C4-2B (cell line): Measurements from ENCODE around the gene KCNJ6.
"Not testable (repeated sequence)": the region's sequence is repeated elsewhere in the genome, so short reads cannot be mapped to it uniquely, and the experiment has no call there.

Source experiments
- H3K27ac ChIP-seq: fragments of 450-650 bp; 2 replicates; pipeline ENCODE4 v1.5.1; 2017
- ZFX ChIP-seq: fragments of 450-650 bp; IDR thresholded peaks from 2 replicates; pipeline ENCODE4 v1.6.1; 2017
- TF ChIP-seq, protein P1 (sequence below): fragments of 450-650 bp; conservative IDR thresholded peaks from 2 replicates; pipeline ENCODE4 v1.5.1; 2017; ENCODE audit warnings: mild to moderate bottlenecking

Gene KCNJ6

DNA sequence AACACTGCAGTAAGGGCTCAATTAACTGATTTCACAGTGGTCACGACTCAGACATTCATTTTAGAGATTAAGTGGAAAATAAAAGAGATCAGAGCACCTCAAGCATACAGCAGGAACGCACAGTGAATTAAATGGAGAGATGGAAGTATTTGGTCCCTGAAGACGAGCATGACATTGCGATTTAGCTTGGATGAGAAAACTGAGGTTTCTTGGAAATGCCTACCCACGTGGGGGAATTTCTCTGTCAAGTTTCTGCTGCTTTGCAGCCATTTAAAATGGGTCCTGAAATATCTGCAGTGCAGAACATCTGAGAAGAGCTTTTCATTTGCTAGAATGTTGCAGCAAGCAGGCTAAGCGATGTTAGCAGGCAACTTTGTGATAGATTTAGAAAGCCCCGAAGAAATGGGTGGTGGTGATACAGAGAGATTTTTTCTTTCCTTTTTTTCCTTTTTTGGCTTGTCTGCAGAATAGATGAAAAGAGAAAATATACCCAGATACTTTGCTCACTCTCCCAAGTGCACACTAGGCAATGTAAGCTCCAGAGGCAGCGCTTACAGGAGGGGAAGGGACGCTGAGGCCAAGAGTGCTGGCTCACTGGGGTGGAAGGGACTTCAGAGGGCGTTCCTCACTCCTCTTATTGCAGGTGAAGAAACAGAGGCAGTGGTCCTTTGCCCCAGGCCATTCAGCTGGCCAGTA, 258.0 kb downstream of the KCNJ6 start:
- H3K27ac ChIP-seq, result peak overlapping the region; percentile 64
- TF ChIP-seq ZFX, result no peak
- TF ChIP-seq, protein P1, sequence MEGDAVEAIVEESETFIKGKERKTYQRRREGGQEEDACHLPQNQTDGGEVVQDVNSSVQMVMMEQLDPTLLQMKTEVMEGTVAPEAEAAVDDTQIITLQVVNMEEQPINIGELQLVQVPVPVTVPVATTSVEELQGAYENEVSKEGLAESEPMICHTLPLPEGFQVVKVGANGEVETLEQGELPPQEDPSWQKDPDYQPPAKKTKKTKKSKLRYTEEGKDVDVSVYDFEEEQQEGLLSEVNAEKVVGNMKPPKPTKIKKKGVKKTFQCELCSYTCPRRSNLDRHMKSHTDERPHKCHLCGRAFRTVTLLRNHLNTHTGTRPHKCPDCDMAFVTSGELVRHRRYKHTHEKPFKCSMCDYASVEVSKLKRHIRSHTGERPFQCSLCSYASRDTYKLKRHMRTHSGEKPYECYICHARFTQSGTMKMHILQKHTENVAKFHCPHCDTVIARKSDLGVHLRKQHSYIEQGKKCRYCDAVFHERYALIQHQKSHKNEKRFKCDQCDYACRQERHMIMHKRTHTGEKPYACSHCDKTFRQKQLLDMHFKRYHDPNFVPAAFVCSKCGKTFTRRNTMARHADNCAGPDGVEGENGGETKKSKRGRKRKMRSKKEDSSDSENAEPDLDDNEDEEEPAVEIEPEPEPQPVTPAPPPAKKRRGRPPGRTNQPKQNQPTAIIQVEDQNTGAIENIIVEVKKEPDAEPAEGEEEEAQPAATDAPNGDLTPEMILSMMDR, result no peak

DNA sequence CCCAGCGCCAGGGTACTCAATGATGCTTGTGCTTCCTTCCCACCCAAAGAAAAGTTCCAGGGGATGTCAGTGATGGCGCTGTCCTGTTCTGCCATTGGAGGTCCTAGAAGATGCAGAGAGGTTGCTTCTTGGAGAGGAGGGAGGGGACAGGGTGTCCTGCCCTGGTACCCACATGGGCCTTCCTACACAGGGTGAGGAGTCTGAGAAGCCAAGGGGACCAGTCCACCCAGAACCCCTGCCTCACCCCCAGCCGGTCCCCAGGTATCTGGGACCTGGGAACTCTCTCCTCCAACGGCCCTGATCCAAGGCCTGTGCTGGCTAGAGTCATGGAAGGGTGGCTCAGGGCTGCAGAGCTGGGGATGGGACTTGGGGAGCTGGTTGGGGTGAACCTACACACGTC, 259.4 kb downstream of the KCNJ6 start:
- no peak overlapping the region for H3K27ac ChIP-seq
- TF ChIP-seq ZFX, result no peak
- TF ChIP-seq, protein P1, result no peak

DNA sequence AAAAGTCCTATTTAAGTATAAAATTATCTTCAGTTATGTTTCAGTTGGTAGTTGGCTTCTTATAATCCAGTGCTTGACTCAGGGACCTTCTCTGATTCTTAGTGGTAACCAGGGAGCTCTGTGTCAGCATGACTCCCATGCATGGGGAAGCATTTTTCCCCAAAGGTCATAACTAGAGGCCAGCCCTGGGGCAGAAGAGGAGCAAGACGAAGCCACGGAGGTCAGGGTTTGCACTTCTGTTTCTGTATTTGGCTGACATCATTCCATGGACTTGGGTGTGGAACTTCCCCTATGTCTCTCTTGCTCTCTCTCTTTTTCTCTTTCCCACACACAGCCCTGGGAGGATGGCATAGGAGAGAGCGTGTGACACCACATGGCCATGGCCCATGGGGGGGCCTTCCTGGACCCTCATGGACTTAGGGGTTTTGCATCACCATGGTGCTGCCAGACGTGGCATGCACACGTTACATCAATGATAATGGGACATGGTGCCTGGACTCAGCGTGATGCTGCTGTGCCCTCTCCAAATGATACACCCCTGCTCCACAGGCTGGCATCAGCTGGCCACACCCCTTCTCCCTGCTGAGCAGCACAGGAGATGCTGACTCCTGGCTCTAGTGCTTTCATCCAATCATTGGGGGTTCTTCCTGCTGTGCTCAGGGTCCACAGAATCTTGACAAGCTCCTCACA, 260.5 kb downstream of the KCNJ6 start:
- no peak overlapping the region for H3K27ac ChIP-seq
- no peak for TF ChIP-seq ZFX
- TF ChIP-seq, protein P1, result no peak

DNA sequence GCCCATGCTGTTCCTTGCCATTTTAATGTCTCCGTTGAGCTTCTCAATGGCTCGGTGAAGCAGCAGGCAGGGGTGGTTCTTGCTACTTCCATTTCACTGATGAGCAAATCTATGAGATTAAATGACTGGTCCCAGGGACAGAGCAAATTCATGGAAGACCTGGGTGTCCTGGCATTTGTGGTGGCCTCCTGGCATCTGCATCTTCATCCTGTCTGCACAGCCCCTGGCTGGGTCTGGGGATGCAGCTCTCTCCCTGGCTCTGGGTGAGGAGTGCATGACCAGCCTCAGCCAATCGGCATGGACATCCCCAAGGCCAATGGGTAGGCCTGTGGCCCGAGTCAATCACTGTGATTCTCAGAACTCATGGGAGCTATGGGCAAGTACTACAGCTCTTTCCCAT, 261.7 kb downstream of the KCNJ6 start:
- TF ChIP-seq, protein P1, result no peak
- no peak for TF ChIP-seq ZFX
- H3K27ac ChIP-seq, result no peak overlapping the region

DNA sequence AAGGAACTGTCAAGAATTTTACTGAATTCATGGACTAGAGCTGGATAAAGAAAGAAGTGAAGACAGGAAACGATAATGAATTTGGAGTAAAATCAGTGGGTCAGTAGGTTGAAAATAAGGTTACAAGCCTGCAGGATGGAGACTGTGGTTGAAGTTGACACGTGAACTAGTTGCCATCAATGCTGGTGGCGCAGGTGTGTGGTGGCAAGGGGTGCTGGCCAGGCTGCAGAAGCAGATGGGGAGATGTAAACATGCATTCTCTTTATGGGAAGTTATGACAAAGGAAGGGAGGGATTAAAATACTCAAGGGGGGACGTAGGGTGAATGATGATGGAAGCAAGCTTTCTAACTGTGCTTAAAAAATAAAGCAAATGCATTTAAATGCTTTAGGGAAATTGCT, 263.1 kb downstream of the KCNJ6 start:
- H3K27ac ChIP-seq, result no peak overlapping the region
- TF ChIP-seq, protein P1, result no peak
- TF ChIP-seq ZFX, result no peak

DNA sequence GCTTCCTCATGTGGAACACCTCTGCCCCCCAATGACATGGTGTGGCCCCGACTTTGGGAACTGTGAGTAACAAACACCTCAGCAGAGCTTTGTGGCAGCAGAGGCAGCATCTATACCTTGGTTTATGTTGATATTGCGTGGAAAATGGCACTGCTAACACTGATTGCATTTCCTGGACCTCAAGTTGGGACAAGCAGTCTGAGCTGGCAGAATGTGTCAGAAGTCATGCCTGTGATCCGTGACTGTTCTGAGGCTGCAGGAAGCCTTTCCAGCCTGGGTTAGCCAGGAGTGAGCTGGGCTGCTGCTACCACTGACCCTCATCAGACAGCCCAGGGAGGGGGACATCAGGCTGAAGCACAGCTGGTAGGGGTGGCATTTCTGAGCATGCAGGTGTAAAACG, 268.5 kb downstream of the KCNJ6 start:
- no peak overlapping the region for H3K27ac ChIP-seq
- TF ChIP-seq, protein P1, result no peak
- TF ChIP-seq ZFX, result no peak

DNA sequence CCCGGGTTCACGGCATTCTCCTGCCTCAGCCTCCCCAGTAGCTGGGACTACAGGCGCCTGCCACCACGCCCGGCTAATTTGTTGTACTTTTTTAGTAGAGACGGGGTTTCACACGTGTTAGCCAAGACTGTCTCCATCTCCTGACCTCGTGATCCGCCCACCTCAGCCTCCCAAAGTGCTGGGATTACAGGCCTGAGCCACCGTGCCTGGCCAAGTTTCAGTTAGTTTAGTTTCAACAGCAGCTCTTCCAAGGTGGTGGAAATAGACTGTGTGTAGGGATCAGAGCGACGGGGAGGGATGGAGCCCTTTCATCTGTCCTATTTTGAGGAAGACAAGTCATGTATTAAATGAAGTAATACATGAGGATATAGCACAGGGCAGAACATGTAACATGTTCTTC, 269.5 kb downstream of the KCNJ6 start:
- H3K27ac ChIP-seq, result not testable (repeated sequence)

DNA sequence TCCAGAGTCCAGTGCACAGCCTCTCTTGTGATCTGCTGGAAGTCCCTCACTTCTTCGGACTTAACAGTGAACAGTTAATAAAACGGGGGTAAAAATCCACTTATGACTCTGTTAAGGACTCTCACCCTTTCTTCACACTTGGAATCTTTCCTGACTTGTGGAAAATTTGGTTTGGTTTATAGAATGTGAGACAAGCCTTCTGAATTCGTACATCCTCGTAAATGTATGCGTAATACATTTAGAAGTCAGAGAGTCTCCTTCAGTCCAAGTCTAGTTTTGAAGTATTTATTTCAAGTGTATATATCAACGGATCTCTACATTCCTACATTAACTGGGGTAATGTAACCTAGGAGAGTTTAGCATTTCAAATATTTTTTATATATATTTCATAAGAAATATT, 270.4 kb downstream of the KCNJ6 start:
- TF ChIP-seq, protein P1, result no peak
- no peak for TF ChIP-seq ZFX
- no peak overlapping the region for H3K27ac ChIP-seq
